ENCODE measurements around the gene LY6G6C.
"Not testable (repeated sequence)": the region's sequence is repeated elsewhere in the genome, so short reads cannot be mapped to it uniquely, and the experiment has no call there.

Gene LY6G6C

GRCh38 chr6:31725502-31726350 is 4.2 kb upstream of the LY6G6C start:
- no peak for DNase-seq

DNA sequence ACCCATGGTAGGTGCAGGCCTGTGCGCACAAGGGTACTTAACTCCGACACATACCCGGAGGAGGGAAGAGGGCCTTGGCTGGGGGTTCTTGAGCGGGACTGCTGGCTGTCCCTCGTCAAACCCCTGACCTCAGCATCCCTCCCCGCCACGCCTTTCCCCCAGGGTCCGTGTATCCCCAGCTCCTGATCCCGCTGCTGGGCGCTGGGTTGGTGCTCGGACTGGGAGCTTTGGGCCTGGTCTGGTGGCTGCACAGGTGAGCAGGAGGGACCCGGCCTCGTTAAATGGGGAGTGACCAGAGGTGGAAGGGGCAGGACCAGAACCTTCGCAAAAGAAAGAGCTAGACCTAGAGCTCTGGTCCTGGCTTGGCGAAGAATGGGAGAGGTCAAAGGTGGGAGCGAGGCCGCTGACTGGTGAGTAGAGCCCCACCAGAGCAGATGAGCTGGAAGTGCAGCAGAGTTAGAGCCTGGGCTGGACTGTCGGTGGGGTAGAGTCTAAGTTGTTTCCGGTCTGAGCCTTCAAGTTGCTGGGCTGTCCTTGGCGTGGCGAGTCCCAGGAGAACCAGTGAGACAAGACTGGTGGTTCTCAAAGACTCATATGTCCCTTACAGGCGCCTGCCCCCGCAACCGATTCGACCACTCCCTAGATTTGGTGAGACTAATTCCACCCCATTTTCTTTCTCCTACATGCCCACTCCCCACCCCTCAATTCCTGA is 2.6 kb upstream of the LY6G6C start:
- DNase-seq, result no peak

DNA sequence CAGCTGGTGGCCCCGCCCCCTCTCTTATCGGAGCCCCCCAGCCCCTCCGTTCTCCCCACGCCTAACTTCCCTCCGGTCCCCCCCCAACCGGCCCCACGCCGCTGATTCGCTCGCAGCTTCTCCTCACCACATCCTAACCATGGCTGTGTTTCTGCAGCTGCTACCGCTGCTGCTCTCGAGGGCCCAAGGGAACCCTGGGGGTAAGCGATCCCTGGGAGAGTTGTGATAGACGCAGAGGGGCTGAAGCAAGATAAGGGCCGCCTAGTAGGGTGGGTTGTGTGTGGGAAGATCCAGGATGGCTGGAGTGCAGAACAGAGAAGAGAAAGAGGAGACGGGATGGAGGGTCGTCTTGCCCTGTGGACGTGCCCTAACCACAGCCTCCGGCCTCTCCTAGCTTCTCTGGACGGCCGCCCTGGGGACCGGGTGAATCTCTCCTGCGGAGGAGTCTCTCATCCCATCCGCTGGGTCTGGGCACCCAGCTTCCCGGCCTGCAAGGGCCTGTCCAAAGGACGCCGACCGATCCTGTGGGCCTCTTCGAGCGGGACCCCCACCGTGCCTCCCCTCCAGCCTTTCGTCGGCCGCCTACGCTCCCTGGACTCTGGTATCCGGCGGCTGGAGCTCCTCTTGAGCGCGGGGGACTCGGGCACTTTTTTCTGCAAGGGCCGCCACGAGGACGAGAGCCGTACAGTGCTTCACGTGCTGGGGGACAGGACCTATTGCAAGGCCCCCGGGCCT is 1.9 kb upstream of the LY6G6C start, which contains the start of gene MPIG6B:
Gene MPIG6B, plus strand, starts transcription at position 129 of the 735 bp plus-strand sequence. Its CDS starts 11 bp downstream, at position 140.
- DNase-seq, result no peak

- DNase-seq, result no peak
Measured at GRCh38 chr6:31722173-31722572, 627 bp upstream of the LY6G6C start.

DNA sequence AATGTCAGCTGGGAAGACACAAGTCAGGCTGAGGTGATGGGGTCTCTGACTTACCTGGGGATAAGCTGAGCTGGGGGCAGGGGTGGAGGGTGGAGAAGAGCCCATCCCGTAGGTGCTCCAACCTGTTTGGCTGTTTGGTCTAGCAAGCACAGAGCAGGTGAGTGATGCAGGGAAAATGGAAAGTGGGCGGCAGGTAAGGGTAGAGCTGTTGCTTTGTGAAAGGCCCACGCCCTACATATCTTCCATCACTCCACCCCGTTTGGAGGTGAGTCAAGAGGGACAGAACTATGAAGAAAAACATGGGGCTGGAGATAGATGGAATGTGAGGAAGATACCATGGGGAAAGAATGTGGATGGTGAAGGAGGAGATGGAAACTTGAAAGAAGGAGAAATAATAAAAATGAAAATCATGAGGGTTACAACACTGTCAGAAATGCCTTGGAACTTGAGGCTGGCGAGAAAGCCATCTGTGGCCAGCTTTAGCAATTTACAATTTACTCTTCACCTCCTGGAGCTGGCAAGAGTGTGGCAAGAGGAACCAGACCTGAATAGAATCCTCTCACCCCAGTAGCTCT is 1.3 kb downstream of the LY6G6C start:
- no peak for DNase-seq

GRCh38 chr6:31719001-31719400 is 2.5 kb downstream of the LY6G6C start:
- DNase-seq, result no peak

GRCh38 chr6:31718265-31718664 is 3.3 kb downstream of the LY6G6C start:
- no peak for DNase-seq

- DNase-seq, result no peak
Measured at GRCh38 chr6:31717499-31718222, 3.9 kb downstream of the LY6G6C start.

DNA sequence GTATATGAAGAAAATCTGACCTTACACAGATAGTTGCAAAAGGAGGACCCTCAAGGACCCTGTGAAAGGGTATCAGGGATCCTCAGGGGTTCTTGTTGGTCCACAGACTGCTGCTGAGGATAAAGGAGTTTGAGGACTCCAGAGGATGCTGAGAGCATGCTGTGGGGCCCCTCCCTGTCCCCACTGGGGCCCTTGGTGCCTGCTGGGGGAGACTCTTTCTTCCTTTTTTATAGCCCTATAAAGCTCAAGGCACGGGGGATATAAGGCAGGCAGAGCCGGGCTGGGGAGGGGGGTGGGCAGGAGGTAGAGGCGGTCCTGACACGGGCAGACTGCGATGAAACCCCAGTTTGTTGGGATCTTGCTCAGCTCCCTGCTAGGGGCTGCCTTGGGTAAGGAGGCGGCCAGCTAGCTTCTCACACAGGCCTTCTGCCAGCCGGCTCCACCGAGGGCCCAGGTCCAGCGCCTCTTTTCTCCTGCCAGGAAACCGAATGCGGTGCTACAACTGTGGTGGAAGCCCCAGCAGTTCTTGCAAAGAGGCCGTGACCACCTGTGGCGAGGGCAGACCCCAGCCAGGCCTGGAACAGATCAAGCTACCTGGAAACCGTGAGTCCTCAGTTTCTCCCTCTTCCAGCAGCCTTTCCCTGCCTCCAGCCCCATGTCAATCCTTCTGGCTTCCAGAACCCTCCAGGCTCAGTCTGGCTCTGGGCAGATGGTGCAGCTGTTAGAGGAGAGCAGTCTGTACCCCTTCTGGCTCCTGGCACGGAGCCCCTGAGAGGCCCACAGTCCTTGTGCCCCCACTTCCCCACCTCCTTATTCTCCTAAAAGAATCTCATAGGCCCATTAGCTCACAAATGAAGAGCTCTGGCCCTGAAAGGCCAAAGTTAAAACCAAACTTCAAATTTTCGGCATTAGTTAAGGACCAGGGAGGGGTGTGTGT is 6.3 kb downstream of the LY6G6C start, which contains the start of gene LY6G6D:
Gene LY6G6D, plus strand, starts transcription at position 327 of the 937 bp plus-strand sequence. Its CDS starts 8 bp downstream, at position 335.
- no peak for DNase-seq

DNA sequence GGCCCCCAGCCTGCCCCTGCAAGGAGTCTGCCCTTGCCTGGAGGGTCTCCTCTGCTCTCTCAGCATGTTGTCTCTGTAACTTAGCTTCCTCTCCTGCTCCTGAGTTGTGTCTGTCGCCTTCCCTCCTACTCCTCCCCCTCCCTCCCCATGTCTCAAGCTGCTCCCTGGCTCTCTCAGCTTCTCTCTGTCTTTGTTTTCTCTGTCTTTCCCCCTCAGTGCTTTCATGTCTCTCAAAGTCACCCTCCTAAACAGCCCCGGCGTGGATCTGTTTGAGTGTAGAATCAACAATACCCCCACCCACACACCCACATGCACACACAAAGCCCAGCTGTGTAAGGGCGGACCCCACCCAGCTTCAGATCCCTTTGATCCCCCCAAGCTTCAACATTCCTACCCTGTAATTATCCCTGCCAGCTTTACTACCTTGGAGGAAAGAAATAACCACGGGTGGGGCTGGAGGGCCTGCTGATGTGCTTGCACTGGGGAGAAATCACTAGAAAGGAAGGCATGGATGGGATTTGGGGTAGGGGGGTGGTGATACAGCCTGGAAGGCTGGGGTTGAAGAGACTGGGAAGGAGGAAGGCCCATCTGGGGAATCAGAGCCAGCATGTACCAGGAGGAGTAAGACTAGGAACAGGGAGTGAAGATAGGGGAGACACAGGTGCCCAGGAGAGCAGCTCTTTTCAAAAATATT is 7.4 kb downstream of the LY6G6C start:
- DNase-seq, result no peak

DNA sequence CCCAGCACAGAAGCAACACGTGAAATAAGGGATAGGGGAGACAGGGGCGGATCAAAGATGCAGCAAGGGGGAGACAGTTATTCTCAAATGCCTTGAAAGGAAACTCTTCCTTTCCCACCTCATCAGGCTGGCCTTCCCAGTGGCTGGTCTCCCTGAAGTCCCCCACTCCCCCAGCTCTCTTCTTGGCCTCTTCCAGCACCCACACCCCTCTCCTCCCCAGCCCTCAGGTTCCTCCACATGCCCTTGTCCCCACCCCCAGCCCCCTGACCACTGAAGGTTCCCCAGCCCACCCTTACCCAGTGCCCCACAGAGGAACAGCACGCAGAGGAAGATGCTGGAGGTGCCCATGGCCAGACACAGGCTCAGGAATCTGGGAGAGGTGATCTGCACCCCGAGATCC is 8.1 kb downstream of the LY6G6C start:
- DNase-seq, result no peak

GRCh38 chr6:31712296-31712695 is 9.2 kb downstream of the LY6G6C start:
- DNase-seq, result peak; percentile 31

GRCh38 chr6:31711233-31711632 is 10.3 kb downstream of the LY6G6C start:
- no peak for DNase-seq

DNA sequence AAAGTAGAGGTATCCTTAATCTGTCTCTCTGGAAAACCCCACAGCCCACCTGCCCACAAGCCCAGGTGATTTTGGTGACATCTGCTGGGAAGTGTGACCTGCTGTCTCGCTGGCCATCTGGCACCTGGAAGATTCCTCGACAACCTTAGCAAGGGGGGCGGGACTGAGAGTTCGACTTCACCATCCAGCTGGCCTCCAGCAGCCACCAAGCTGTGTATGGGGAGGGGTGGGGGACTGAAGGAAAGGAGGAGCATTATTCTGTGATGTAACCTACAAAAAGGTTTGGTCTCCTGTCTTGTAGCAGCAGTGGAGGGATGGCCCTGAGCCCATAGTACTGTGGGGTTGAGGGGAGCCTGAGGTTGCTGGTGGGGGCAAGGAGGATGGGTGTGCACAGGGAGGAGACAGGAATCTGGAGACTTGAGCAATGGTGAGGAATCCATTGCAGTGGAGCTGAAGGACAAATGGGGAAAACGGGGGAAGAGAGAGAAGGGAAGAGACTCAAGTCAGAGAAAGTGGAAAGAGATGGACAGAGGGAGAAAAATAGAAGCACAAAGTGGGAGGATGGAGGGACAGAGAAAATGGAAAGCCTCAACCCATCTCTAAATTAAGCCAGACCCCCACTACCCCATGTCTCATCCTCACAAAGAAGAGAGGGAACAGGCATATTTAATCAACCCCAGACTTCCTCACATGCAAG is 10.9 kb downstream of the LY6G6C start:
- DNase-seq, result no peak

- not testable (repeated sequence) for DNase-seq
Measured at GRCh38 chr6:31709157-31709556, 12.4 kb downstream of the LY6G6C start.

- no peak for DNase-seq
Measured at GRCh38 chr6:31708224-31708623, 13.3 kb downstream of the LY6G6C start.

GRCh38 chr6:31707701-31708100 is 13.8 kb downstream of the LY6G6C start:
- DNase-seq, result no peak

- no peak for DNase-seq
Measured at GRCh38 chr6:31706599-31706998, 14.9 kb downstream of the LY6G6C start, which contains the start of gene LY6G6F. LY6G6F (plus strand) TSS chr6:31706866; CDS start chr6:31706907, 41 bp downstream.

DNA sequence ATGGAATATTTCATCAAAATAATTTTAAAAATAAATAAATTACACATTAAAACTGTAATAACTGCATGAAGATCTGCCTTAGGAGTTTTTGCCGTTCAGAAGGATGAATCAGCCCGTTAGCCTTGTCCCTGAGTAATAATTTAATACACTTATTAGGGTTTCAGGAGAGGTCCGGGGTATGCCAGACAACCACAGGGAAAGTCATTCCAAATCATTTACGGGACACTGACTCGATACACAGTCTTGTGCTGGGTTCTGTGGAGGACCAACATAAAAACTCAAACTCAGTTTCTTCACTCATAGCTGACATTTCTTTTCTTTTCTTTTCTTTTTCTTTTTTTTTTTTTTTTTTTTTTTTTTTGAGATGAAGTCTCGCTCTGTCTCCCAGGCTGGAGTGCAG is 15.6 kb downstream of the LY6G6C start:
- DNase-seq, result no peak

Measured in CD4-positive, alpha-beta T cell treated with Interleukin-12 subunit alpha and Interleukin-12 subunit beta, for 1 hour (primary cell).